ENCODE data around the gene DACT2.
"Not testable (repeated sequence)": the region's sequence is repeated elsewhere in the genome, so short reads cannot be mapped to it uniquely, and the experiment has no call there.

DACT2 gene

DNA sequence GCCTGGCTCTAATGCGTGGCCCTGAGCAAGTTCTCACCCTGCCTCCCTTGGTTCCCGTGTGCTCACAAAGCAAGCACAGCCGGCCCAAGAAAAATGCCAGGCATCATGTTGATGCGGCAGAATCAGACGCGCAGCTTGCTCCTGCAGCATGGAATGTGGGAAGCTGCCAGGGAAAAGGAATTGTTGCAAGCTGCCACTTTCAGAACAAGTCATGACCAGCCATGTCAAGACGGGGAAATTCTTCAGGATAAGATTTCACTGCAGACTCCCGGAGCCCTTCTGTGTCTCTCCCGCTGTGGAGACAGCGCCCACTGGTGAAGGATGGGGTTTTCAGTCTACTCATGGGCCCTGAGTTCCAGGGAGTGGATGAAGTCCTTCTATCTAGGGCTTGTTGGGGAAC is 4.6 kb downstream of the DACT2 start:
- TF ChIP-seq MYC (IDR thresholded peaks at IDR 0.05; ENCODE audit: low read depth, low read length): no peak
- TF ChIP-seq, protein P1, sequence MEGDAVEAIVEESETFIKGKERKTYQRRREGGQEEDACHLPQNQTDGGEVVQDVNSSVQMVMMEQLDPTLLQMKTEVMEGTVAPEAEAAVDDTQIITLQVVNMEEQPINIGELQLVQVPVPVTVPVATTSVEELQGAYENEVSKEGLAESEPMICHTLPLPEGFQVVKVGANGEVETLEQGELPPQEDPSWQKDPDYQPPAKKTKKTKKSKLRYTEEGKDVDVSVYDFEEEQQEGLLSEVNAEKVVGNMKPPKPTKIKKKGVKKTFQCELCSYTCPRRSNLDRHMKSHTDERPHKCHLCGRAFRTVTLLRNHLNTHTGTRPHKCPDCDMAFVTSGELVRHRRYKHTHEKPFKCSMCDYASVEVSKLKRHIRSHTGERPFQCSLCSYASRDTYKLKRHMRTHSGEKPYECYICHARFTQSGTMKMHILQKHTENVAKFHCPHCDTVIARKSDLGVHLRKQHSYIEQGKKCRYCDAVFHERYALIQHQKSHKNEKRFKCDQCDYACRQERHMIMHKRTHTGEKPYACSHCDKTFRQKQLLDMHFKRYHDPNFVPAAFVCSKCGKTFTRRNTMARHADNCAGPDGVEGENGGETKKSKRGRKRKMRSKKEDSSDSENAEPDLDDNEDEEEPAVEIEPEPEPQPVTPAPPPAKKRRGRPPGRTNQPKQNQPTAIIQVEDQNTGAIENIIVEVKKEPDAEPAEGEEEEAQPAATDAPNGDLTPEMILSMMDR (IDR thresholded peaks at IDR 0.05; ENCODE audit: low read depth, low read length): no peak
- no peak overlapping the region for H3K4me3 ChIP-seq (ENCODE audit: low read depth, low read length)
- no peak for DNase-seq (ENCODE audit: low read depth)

DNA sequence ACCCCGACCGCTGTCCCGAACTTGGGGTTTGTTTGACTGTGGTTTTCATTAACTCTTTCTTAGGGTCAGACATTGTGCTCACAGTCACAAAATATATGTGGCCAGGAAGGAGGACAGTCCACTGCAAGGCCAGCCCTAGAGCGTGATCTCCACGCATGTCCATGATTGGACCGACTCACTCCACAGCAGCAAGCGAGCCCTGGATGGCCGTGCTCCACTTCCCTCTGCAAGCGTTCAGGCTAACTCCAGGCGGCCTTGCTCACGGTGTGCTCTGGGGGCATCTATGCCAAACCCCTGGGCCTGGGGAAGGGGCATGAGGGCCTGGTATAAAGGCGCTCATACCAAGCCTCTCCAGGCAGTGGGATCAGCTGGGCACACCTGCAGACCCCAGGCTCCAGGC is 5.6 kb downstream of the DACT2 start:
- DNase-seq (ENCODE audit: low read depth): no peak
- TF ChIP-seq POLR2A (IDR thresholded peaks at IDR 0.05; ENCODE audit: extremely low read depth, insufficient read length) (no peak), MYC (IDR thresholded peaks at IDR 0.05; ENCODE audit: low read depth, low read length) (no peak)
- TF ChIP-seq, protein P2, sequence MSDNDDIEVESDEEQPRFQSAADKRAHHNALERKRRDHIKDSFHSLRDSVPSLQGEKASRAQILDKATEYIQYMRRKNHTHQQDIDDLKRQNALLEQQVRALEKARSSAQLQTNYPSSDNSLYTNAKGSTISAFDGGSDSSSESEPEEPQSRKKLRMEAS (IDR thresholded peaks at IDR 0.05; ENCODE audit: low read depth, low read length): no peak
- TF ChIP-seq, protein P1 (IDR thresholded peaks at IDR 0.05; ENCODE audit: low read depth, low read length): no peak

DNA sequence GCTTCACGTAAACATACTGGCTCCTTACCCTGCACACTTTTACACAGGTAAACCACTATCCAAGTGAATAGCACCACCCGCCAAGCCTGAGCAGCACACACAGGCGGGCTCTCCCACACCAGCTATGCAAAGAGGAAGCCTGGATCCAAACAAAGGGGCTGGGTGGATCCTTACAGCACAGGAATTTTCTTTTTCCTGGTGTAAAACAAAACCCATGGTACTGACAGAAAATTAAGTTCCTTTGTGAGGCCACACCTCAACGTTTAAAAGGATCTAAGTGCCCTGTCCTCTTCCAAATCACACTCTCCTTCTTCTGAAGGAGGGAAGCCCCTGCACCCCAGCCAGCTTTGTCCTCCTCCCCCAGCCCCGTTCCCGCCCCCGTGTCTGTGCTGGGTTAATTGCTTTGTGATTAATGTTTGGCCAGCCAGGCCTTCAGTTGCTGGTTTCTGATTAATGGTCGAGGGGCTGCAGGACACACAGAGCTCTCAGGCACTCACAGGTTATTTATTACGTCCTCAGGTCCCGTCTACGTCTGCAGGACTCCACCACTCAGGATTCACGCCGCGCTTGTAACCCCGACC is 6.1 kb downstream of the DACT2 start:
- no peak for DNase-seq (ENCODE audit: low read depth)
- H3K4me3 ChIP-seq (ENCODE audit: low read depth, low read length): no peak overlapping the region
- TF ChIP-seq, protein P2 (IDR thresholded peaks at IDR 0.05; ENCODE audit: low read depth, low read length): no peak
- TF ChIP-seq, protein P1 (IDR thresholded peaks at IDR 0.05; ENCODE audit: low read depth, low read length): no peak
- TF ChIP-seq POLR2A (IDR thresholded peaks at IDR 0.05; ENCODE audit: extremely low read depth, insufficient read length): no peak
- no peak for TF ChIP-seq MYC (IDR thresholded peaks at IDR 0.05; ENCODE audit: low read depth, low read length)

More for the DNA sequence above, 5.6 kb downstream of the DACT2 start:
- no peak overlapping the region for H3K4me3 ChIP-seq (ENCODE audit: low read depth, low read length)

DNA sequence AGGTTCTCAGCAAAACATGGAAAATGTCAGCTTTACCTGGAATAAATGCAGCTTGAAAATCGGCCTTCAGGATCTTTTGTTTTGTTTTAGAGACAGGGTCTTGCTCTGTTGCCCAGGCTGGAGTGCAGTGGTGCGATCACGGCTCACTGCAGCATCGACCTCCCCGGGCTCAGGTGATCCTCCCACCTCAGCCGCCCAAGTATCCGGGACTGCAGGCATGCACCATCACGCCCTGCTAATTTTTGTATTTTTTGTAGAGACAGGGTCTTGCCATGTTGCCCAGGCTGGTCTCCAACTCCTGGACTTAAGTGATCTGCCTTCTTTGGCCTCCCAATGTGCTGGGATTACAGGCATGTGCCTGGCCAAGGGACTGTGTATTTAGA is 7.5 kb downstream of the DACT2 start:
- DNase-seq (ENCODE audit: low read depth); H3K4me3 ChIP-seq (ENCODE audit: low read depth, low read length): not testable (repeated sequence)

DNA sequence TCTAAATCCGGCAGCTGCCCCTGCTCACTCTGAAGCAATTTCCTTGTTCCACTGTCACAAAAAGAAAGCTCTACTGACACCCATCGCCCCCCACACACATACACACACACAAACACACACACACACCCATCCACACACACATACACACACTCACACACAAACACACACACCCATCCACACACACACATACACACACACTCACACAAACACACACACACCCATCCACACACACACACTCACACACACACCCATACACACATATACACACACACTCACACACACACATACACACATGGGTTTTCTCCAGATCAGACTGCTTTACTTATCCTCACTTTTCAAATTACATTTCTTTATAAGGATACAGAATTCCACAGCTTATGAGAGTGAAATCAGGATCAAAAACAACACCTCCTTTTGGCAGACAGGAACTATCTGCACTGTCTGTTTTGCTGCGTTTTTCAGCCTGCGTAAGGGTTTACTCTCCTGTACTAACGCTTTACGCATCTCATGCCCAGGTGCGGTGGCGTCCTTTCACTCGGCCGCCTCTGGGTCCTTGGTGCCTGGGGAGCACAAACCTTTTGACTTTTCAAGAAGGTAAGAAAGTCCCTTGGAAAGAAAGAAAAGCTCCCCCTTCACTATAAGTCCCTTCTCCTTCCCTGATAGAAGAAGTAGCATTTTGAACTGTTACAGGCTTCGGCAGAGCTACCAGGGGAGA is 8.0 kb downstream of the DACT2 start:
- no peak for DNase-seq (ENCODE audit: low read depth)
- TF ChIP-seq, protein P2 (IDR thresholded peaks at IDR 0.05; ENCODE audit: low read depth, low read length): no peak
- TF ChIP-seq MYC (IDR thresholded peaks at IDR 0.05; ENCODE audit: low read depth, low read length) (no peak), POLR2A (IDR thresholded peaks at IDR 0.05; ENCODE audit: extremely low read depth, insufficient read length) (no peak)
- TF ChIP-seq, protein P1 (IDR thresholded peaks at IDR 0.05; ENCODE audit: low read depth, low read length): no peak
- H3K4me3 ChIP-seq (ENCODE audit: low read depth, low read length): no peak overlapping the region

DNA sequence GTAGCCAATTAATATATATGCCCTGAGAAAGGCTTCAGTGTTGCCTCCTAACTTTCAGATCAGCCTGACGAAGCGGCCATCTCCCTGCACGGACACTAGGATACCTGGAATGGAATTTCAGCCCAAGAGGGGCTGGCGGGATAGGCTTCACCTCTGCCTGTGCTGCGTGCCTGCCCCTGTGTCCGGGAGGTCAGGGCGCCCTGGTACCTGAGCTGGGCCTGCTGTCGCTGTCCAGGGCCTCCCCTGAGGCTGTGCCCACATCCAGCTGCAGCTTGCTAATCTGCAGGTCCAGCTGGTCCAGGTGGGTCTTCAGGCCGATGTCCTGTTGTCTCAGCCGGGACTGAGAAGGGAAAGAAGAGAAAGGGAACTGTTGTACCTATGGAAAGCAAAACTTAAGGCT is 8.6 kb downstream of the DACT2 start:
- H3K4me3 ChIP-seq (ENCODE audit: low read depth, low read length): no peak overlapping the region
- no peak for DNase-seq (ENCODE audit: low read depth)
- TF ChIP-seq MYC (IDR thresholded peaks at IDR 0.05; ENCODE audit: low read depth, low read length) (no peak), POLR2A (IDR thresholded peaks at IDR 0.05; ENCODE audit: extremely low read depth, insufficient read length) (no peak)
- TF ChIP-seq, protein P2 (IDR thresholded peaks at IDR 0.05; ENCODE audit: low read depth, low read length): no peak
- TF ChIP-seq, protein P1 (IDR thresholded peaks at IDR 0.05; ENCODE audit: low read depth, low read length): no peak
